K562 (cell line): ENCODE measurements around the gene RPS6KA4. TPM values are rescaled to one million over a fixed set of nuclear protein-coding genes. Genes with fewer than 3 reads are reported as not detected.
A peak's percentile ranks its signal among the peaks of the same experiment; 100 is the strongest.

Source experiments
- ATAC-seq: fragments of 200-7000 bp; cut with Tn5 transposase; 3 replicates; pipeline ENCODE4 v1.9.1; 2020; ENCODE audit warnings: moderate library complexity
- BruUV-seq: library from RNA; stranded (reverse); fragments of 400-500 nt; replicated peaks from 2 replicates; lab custom pipeline; 2021; lab: Mats Ljungman, UMichigan
- CTCF ChIA-PET: fragments of 300-600 bp; formaldehyde crosslinking; extraction: SDS; loops from one replicate; lab custom pipeline; 2021; ENCODE audit warnings: low intra/inter-chr PET ratio; lab: Yijun Ruan, JAX
- POLR2A ChIA-PET: fragments of 300-600, 350-650 bp; sonication (Branson Sonifier 250); formaldehyde crosslinking; extraction: SDS; loops from one replicate; lab custom pipeline; 2021; ENCODE audit warnings: antibody characterized with exemption, inconsistent platforms; lab: Yijun Ruan, JAX
- DNase-seq, 4 experiments: peaks; one replicate each; pipeline versions ENCODE4 v3.0.0 to v3.0.0-alpha.2; 2011 to 2018; ENCODE audit warnings: low spot score in 3 of 4, mixed read lengths in 3 of 4; ENCODE audit errors: extremely low read depth in 1 of 4
- FAIRE-seq: peaks from 2 replicates; lab custom pipeline; 2011; peaks lifted over from hg19 to GRCh38; lab: Jason Lieb, UNC
- H2AFZ ChIP-seq: 2 replicates; pipeline ENCODE4 v1.6.0; 2011; ENCODE audit warnings: low read depth, low read length, control low read depth, inconsistent platforms
- H3K27ac ChIP-seq: fragments of 200-600 bp; 3 replicates; pipeline ENCODE4 v1.8.0; 2011; ENCODE audit warnings: low read depth, mild to moderate bottlenecking, control low read depth, inconsistent platforms, low read length, moderate library complexity, mixed read lengths; ENCODE audit errors: extremely low read depth
- H3K27me3 ChIP-seq, 2 experiments: fragments of 300-600 bp in 1 of 2; 2 replicates in 1 of 2; 3 replicates in 1 of 2; pipeline versions ENCODE4 v1.6.0 to v1.8.0; 2011; ENCODE audit warnings: inconsistent platforms in 2 of 2, low read length in 2 of 2, mild to moderate bottlenecking in 1 of 2, mixed read lengths in 1 of 2, moderate library complexity in 1 of 2; ENCODE audit not compliant: control insufficient read depth in 2 of 2, insufficient read depth in 2 of 2
- H3K36me3 ChIP-seq: fragments of 300-600 bp; 3 replicates; pipeline ENCODE4 v1.8.0; 2011; ENCODE audit warnings: mild to moderate bottlenecking, low read length, inconsistent platforms; ENCODE audit not compliant: control insufficient read depth, insufficient read depth
- H3K4me1 ChIP-seq, 2 experiments: fragments of 200-600 bp in 1 of 2; replicated peaks in 1 of 2; 2 replicates in 1 of 2; 3 replicates in 1 of 2; pipeline versions ENCODE4 v1.5.1 to v1.8.0; 2011; ENCODE audit warnings: inconsistent platforms in 2 of 2, low read length in 2 of 2, mild to moderate bottlenecking in 1 of 2, mixed read lengths in 1 of 2, moderate library complexity in 1 of 2; ENCODE audit not compliant: control insufficient read depth in 2 of 2, insufficient read depth in 2 of 2
- H3K4me2 ChIP-seq: 2 replicates; pipeline ENCODE4 v1.6.1; 2011; ENCODE audit warnings: low read length, control low read depth, inconsistent platforms, mixed read lengths; ENCODE audit not compliant: insufficient read depth
- H3K4me3 ChIP-seq: fragments of 200-600 bp; sonication (generic), shearing (Covaris generic); 2 replicates; pipeline ENCODE4 v1.5.1; 2016; ENCODE audit warnings: control low read depth, inconsistent platforms
- H3K79me2 ChIP-seq: fragments of 200-600 bp; 3 replicates; pipeline ENCODE4 v1.8.0; 2011; ENCODE audit warnings: low read length, inconsistent platforms; ENCODE audit not compliant: control insufficient read depth, insufficient read depth
- H3K9ac ChIP-seq, 2 experiments: 2 replicates each; pipeline versions ENCODE4 v1.6.0 to v1.6.1; 2011; ENCODE audit warnings: low read depth in 2 of 2, low read length in 2 of 2, control low read depth in 1 of 2, inconsistent platforms in 1 of 2, mild to moderate bottlenecking in 1 of 2, mixed read lengths in 1 of 2; ENCODE audit not compliant: insufficient read depth in 1 of 2
- H3K9me1 ChIP-seq: one replicate; pipeline ENCODE4 v1.6.0; 2011; ENCODE audit warnings: inconsistent platforms, mild to moderate bottlenecking, low read length, moderate library complexity; ENCODE audit not compliant: control insufficient read depth, insufficient read depth
- H3K9me3 ChIP-seq: replicated peaks from 2 replicates; pipeline ENCODE4 v1.5.1; 2011; ENCODE audit warnings: low read depth, low read length, inconsistent platforms; ENCODE audit not compliant: control insufficient read depth, insufficient read depth
- H4K20me1 ChIP-seq: replicated peaks from 2 replicates; pipeline ENCODE4 v1.6.1; 2011; ENCODE audit warnings: low read length, inconsistent platforms, mixed read lengths; ENCODE audit not compliant: control insufficient read depth, insufficient read depth
- BCOR ChIP-seq: fragments of 450-650 bp; IDR thresholded peaks from 2 replicates; pipeline ENCODE4 v1.6.1; 2016
- KDM1A ChIP-seq, 2 experiments: fragments of 450-650 bp; IDR thresholded peaks; 2 replicates each; pipeline ENCODE4 v1.6.1; 2016; ENCODE audit warnings: mild to moderate bottlenecking in 2 of 2
- L3MBTL2 ChIP-seq: fragments of 450-650 bp; IDR thresholded peaks from 2 replicates; pipeline ENCODE4 v1.6.1; 2016; ENCODE audit warnings: mild to moderate bottlenecking, moderate library complexity
- NFYB ChIP-seq: IDR thresholded peaks from 2 replicates; pipeline ENCODE4 v1.6.1; 2011; ENCODE audit warnings: mild to moderate bottlenecking, moderate library complexity; ENCODE audit not compliant: insufficient read length; ENCODE audit errors: extremely low read depth
- NR2C1 ChIP-seq, 2 experiments: fragments of 450-650 bp; IDR thresholded peaks; 2 replicates each; pipeline ENCODE4 v1.6.1; 2017; ENCODE audit warnings: mild to moderate bottlenecking in 2 of 2, antibody characterized with exemption in 1 of 2, inconsistent platforms in 1 of 2, missing compliant biosample characterization in 1 of 2, missing genetic modification characterization in 1 of 2
- REST ChIP-seq, 2 experiments: fragments of 450-650 bp; formaldehyde crosslinking in 1 of 2; IDR thresholded peaks; 2 replicates each; pipeline versions ENCODE4 v1.4.0 to v1.6.1; 2014 to 2020; ENCODE audit warnings: mild to moderate bottlenecking in 2 of 2, borderline replicate concordance in 1 of 2, low read depth in 1 of 2
- SMAD4 ChIP-seq: fragments of 250-450 bp; sonication (Bioruptor Pico); conservative IDR thresholded peaks from 2 replicates; pipeline ENCODE4 v1.8.0; 2021; ENCODE audit warnings: inconsistent platforms, mild to moderate bottlenecking, moderate library complexity
- ZFP1 ChIP-seq: fragments of 450-650 bp; formaldehyde crosslinking; IDR thresholded peaks from 2 replicates; pipeline ENCODE4 v1.4.0; 2020; ENCODE audit warnings: mild to moderate bottlenecking, mixed read lengths
- WGBS: fragments of 100-300 bp; shearing (Covaris generic); methylation state at CpG from one replicate; pipeline ENCODE4 v1.1.6; 2016; ENCODE audit warnings: low coverage, mixed read lengths; ENCODE audit not compliant: insufficient coverage; ENCODE audit errors: missing lambda C conversion rate; 5-methylcytosine and 5-hydroxymethylcytosine counted together
- in situ Hi-C: fragments of 300-500 bp; cut with MboI; formaldehyde crosslinking; loops from 4 replicates; pipeline ENCODE4 v1.15.0; 2018; ENCODE audit warnings: inconsistent platforms, mixed read lengths
- intact Hi-C: fragments of 100-400 bp; cut with micrococcal nuclease; formaldehyde crosslinking; loops from 2 replicates; pipeline ENCODE4 v1.14.2; 2022
- polyA plus RNA-seq, 8 experiments: library from polyadenylated mRNA; depleted of rRNA in 4 of 8; stranded (reverse) in 5 of 8; unstranded in 3 of 8; fragments of >200 nt; fragmentation: Nextera tagmentation in 2 of 8; fragmentation: Illumina TruSeq in 1 of 8; extraction: Ambion mirVana in 2 of 8; extraction: Trizol in 1 of 8; gene quantifications; 2 replicates each; pipeline versions ENCODE4 v1.2.1 to v1.2.3, GENCODE V29; 2011 to 2014; ENCODE audit warnings: inconsistent platforms in 1 of 8, missing spikeins in 1 of 8
- total RNA-seq, 7 experiments: library from RNA; depleted of rRNA in 6 of 7; stranded (reverse); fragments of >200 nt in 6 of 7; fragmentation: Illumina TruSeq in 2 of 7; extraction: Trizol in 2 of 7; gene quantifications; 2 replicates each; pipeline versions ENCODE4 v1.2.1 to v1.2.3, GENCODE V29; 2011 to 2021; ENCODE audit warnings: low replicate concordance in 1 of 7

Gene RPS6KA4
- total and polyA plus RNA-seq, 9 of the 15 experiments (the other 6 are each of a cell fraction or from before 2014, with no cell fraction given), result 0.15 to 23.8 (median 9.8) TPM

- ChIA-PET CTCF (no interaction called here), POLR2A (interaction anchor here (0.6 to 1.4 kb wide), 3 partner anchors 31 to 352 kb away, joined by 3 to 6 read pairs (median 3); partner anchors contain the start of genes PRDX5 and TRMT112)
- H2AFZ ChIP-seq, result no peak overlapping the region
- H3K4me3 ChIP-seq, result no peak overlapping the region
- no peaks in the 10 kb centered on the region for H3K9me3 ChIP-seq
- H3K4me1 ChIP-seq, result peaks cover 2 to 60% of the 10 kb centered on the region in 2 experiments; a peak in 4 of 5 replicates
- intact Hi-C loops, result no loop called here
- peak overlapping the region in 1 of 2 experiments; percentile 68; a peak in 1 of 4 replicates for H3K9ac ChIP-seq
- in situ Hi-C loops, result no loop called here
- BruUV-seq, result no TSS peak
- no peaks in the 10 kb centered on the region for H3K79me2 ChIP-seq
- ATAC-seq (no peak), DNase-seq (no peak), FAIRE-seq (no peak)
- TF ChIP-seq SMAD4 (CRISPR knock-in tag) (no peak), KDM1A (IDR thresholded peaks at IDR 0.05) (peak in 1 of 2 experiments; percentile 22; a peak in 1 of 4 replicates), BCOR (peak; percentile 52; the same call in 1 of the 2 replicates)
- no peaks in the 10 kb centered on the region for H3K36me3 ChIP-seq
- H4K20me1 ChIP-seq, result no peaks in the 10 kb centered on the region
- no peaks in the 10 kb centered on the region for H3K27me3 ChIP-seq
- 68% methylated on average over 7 of the region's 7 CpGs for WGBS
- no peak overlapping the region for H3K27ac ChIP-seq
- no peak overlapping the region for H3K4me2 ChIP-seq
- no peaks in the 10 kb centered on the region for H3K9me1 ChIP-seq
Measured at GRCh38 chr11:64349025-64349387, 10.0 kb upstream of the RPS6KA4 start.

GRCh38 chr11:64349404-64349803 is 9.6 kb upstream of the RPS6KA4 start:
- Histone ChIP-seq H3K79me2 (no peaks in the 10 kb centered on the region), H3K9ac (peak overlapping the region in 1 of 2 experiments; percentile 17; a peak in 1 of 4 replicates), H3K27me3 (no peaks in the 10 kb centered on the region), H3K27ac (no peak overlapping the region), H4K20me1 (no peaks in the 10 kb centered on the region), H3K9me3 (no peaks in the 10 kb centered on the region), H2AFZ (no peak overlapping the region), H3K4me2 (no peak overlapping the region), H3K4me3 (no peak overlapping the region), H3K4me1 (peaks cover 2 to 60% of the 10 kb centered on the region in 2 experiments; a peak in 4 of 5 replicates), H3K9me1 (no peaks in the 10 kb centered on the region), H3K36me3 (no peaks in the 10 kb centered on the region)
- no peak for ATAC-seq
- ChIA-PET CTCF (no interaction called here), POLR2A (interaction anchor here (0.6 to 1.4 kb wide), 3 partner anchors 32 to 352 kb away, joined by 3 to 6 read pairs (median 3); partner anchors contain the start of genes PRDX5 and TRMT112)
- intact Hi-C loops (no loop called here), in situ Hi-C loops (no loop called here)
- no peak for FAIRE-seq
- BruUV-seq, result no TSS peak
- WGBS, result 51% methylated on average over 9 of the region's 11 CpGs
- DNase-seq, result no peak
- TF ChIP-seq L3MBTL2, result no peak
- TF ChIP-seq NR2C1 (IDR thresholded peaks at IDR 0.05), result no peak
- no peak for TF ChIP-seq NR2C1 (tag; IDR thresholded peaks at IDR 0.05)
- TF ChIP-seq NFYB, result no peak
- TF ChIP-seq REST (IDR thresholded peaks at IDR 0.05; ENCODE audit: borderline replicate concordance), result no peak
- no peak for TF ChIP-seq REST (CRISPR knock-in tag; IDR thresholded peaks at IDR 0.05; ENCODE audit: low read depth)
- TF ChIP-seq ZFP1 (CRISPR knock-in tag), result no peak
